ENCODE data around the gene SOD3.

Gene SOD3

GRCh38 chr4:24809376-24809775 lies 14.0 kb downstream of the SOD3 start:
- H3K27ac ChIP-seq (ENCODE audit: insufficient read depth in 1 of 2, low read depth in 1 of 2, low read length in 2 of 2, poor library complexity in 1 of 2, severe bottlenecking in 2 of 2): no peak overlapping the region
- H3K9me3 ChIP-seq (ENCODE audit: control extremely low read depth in 1 of 5, control insufficient read depth in 4 of 5, insufficient read depth in 2 of 5, low read depth in 1 of 5, low read length in 4 of 5): peaks cover 0 to 7% (median 0%) of the 10 kb centered on the region in 5 experiments
- DNase-seq: no peak
- H3K4me1 ChIP-seq (ENCODE audit: control extremely low read depth in 1 of 4, control insufficient read depth in 4 of 4, insufficient read depth in 4 of 4, low read length in 3 of 4): peaks cover 0 to 12% (median 4%) of the 10 kb centered on the region in 4 experiments
- POLR2A ChIA-PET: no interaction called here
- 100% methylated on average over 2 of the region's 2 CpGs for whole genome bisulfite sequencing (ENCODE audit: insufficient coverage)
- H3K27me3 ChIP-seq (replicated peaks in 2 of 5; ENCODE audit: control insufficient read depth in 4 of 5, insufficient read depth in 5 of 5, low read length in 4 of 5): no peaks in the 10 kb centered on the region
- H3K4me3 ChIP-seq (ENCODE audit: control insufficient read depth in 1 of 7, extremely low read depth in 1 of 7, insufficient read depth in 4 of 7, low read depth in 2 of 7, low read length in 6 of 7): no peak overlapping the region
- CTCF ChIA-PET: interaction anchor here (1.7 kb wide), 1 partner anchor 8 kb away, joined by 5 read pairs; no protein-coding TSS in a partner anchor
- H3K36me3 ChIP-seq (ENCODE audit: control insufficient read depth in 4 of 4, insufficient read depth in 4 of 4, low read length in 3 of 4): peaks cover 0 to 3% (median 0%) of the 10 kb centered on the region in 4 experiments

DNA sequence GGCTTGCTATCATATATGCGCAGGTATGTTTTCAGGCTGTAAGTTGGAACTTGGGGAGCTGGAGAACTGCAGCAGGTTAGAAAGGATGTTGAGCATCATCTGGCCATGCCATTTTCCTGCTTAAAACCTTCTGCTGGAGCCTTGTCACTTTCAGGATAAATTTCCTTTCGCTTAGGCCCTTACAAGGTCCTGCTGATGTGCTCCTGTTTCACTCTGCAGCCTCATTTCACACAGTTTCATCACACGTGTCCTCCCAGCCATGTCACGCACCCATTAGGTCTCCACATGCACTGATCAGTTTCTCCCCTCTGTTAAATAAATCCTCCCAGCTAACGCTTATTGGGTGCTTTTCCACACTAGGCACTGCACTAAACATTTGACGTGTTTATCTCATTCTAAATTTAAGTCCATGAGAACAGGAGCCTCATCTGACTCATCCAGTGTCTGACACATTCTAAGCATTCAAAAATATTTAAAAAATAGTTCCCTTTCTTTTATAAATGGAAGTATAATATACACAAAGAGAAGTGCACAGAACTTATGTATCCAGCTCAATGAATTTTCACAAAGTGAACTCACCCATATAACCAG lies 14.5 kb downstream of the SOD3 start:
- H3K9me3 ChIP-seq (ENCODE audit: control extremely low read depth in 1 of 5, control insufficient read depth in 4 of 5, insufficient read depth in 2 of 5, low read depth in 1 of 5, low read length in 4 of 5): peaks cover 0 to 7% (median 0%) of the 10 kb centered on the region in 5 experiments
- CTCF ChIA-PET: interaction anchor here (1.7 kb wide), 1 partner anchor 7 kb away, joined by 5 read pairs; no protein-coding TSS in a partner anchor
- H3K27me3 ChIP-seq (replicated peaks in 2 of 5; ENCODE audit: control insufficient read depth in 4 of 5, insufficient read depth in 5 of 5, low read length in 4 of 5): no peaks in the 10 kb centered on the region
- POLR2A ChIA-PET: no interaction called here
- peaks cover 0 to 3% (median 0%) of the 10 kb centered on the region in 4 experiments for H3K36me3 ChIP-seq (ENCODE audit: control insufficient read depth in 4 of 4, insufficient read depth in 4 of 4, low read length in 3 of 4)
- no peak for DNase-seq
- peaks cover 0 to 12% (median 4%) of the 10 kb centered on the region in 4 experiments for H3K4me1 ChIP-seq (ENCODE audit: control extremely low read depth in 1 of 4, control insufficient read depth in 4 of 4, insufficient read depth in 4 of 4, low read length in 3 of 4)
- H3K27ac ChIP-seq (ENCODE audit: insufficient read depth in 1 of 2, low read depth in 1 of 2, low read length in 2 of 2, poor library complexity in 1 of 2, severe bottlenecking in 2 of 2): no peak overlapping the region
- no peak overlapping the region for H3K4me3 ChIP-seq (ENCODE audit: control insufficient read depth in 1 of 7, extremely low read depth in 1 of 7, insufficient read depth in 4 of 7, low read depth in 2 of 7, low read length in 6 of 7)
- WGBS (ENCODE audit: insufficient coverage): 100% methylated on average over 5 of the region's 6 CpGs

GRCh38 chr4:24810871-24811631 lies 15.7 kb downstream of the SOD3 start:
- CTCF ChIA-PET: interaction anchor here (0.6 to 1.3 kb wide), 2 partner anchors 22 to 36 kb away, joined by 3 read pairs; no protein-coding TSS in a partner anchor
- 100% methylated on average over 6 of the region's 6 CpGs for WGBS (ENCODE audit: insufficient coverage)

DNA sequence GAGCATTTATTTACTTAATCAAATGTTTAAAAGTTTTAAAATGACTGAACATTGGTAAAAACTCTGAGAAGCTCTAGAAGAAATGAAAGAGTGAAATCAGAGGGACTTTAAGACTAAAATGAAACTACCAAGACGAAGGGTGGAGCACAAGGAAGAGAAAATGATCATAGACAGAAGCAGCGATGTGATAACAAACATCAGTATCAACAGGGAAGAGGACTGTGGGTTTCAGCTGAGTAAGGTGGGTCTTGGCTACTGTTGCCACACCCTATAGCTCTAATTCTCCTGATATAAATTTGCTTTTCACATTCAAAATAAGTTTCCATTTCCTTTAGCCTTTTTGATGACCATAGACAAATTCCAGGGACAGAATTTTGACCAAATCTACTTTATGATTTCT lies 18.4 kb downstream of the SOD3 start:
- Histone ChIP-seq H3K4me3 (ENCODE audit: control insufficient read depth in 1 of 7, extremely low read depth in 1 of 7, insufficient read depth in 4 of 7, low read depth in 2 of 7, low read length in 6 of 7) (no peak overlapping the region), H3K9me3 (ENCODE audit: control extremely low read depth in 1 of 5, control insufficient read depth in 4 of 5, insufficient read depth in 2 of 5, low read depth in 1 of 5, low read length in 4 of 5) (peaks cover 0 to 9% (median 4%) of the 10 kb centered on the region in 5 experiments), H3K27ac (ENCODE audit: insufficient read depth in 1 of 2, low read depth in 1 of 2, low read length in 2 of 2, poor library complexity in 1 of 2, severe bottlenecking in 2 of 2) (no peak overlapping the region), H3K4me1 (ENCODE audit: control extremely low read depth in 1 of 4, control insufficient read depth in 4 of 4, insufficient read depth in 4 of 4, low read length in 3 of 4) (no peaks in the 10 kb centered on the region), H3K27me3 (replicated peaks in 2 of 5; ENCODE audit: control insufficient read depth in 4 of 5, insufficient read depth in 5 of 5, low read length in 4 of 5) (no peaks in the 10 kb centered on the region), H3K36me3 (ENCODE audit: control insufficient read depth in 4 of 4, insufficient read depth in 4 of 4, low read length in 3 of 4) (peaks cover 0 to 13% (median 3%) of the 10 kb centered on the region in 4 experiments)
- ChIA-PET POLR2A (no interaction called here), CTCF (no interaction called here)
- no CpG with 5 or more reads among the region's 2 CpGs for WGBS (ENCODE audit: insufficient coverage)
- no peak for DNase-seq

More at GRCh38 chr4:24810871-24811631, 15.7 kb downstream of the SOD3 start:
- POLR2A ChIA-PET: no interaction called here
- Histone ChIP-seq H3K4me3 (ENCODE audit: control insufficient read depth in 1 of 7, extremely low read depth in 1 of 7, insufficient read depth in 4 of 7, low read depth in 2 of 7, low read length in 6 of 7) (no peak overlapping the region), H3K4me1 (ENCODE audit: control extremely low read depth in 1 of 4, control insufficient read depth in 4 of 4, insufficient read depth in 4 of 4, low read length in 3 of 4) (peaks cover 0 to 6% (median 2%) of the 10 kb centered on the region in 4 experiments), H3K27me3 (replicated peaks in 2 of 5; ENCODE audit: control insufficient read depth in 4 of 5, insufficient read depth in 5 of 5, low read length in 4 of 5) (no peaks in the 10 kb centered on the region), H3K27ac (ENCODE audit: insufficient read depth in 1 of 2, low read depth in 1 of 2, low read length in 2 of 2, poor library complexity in 1 of 2, severe bottlenecking in 2 of 2) (no peak overlapping the region), H3K9me3 (ENCODE audit: control extremely low read depth in 1 of 5, control insufficient read depth in 4 of 5, insufficient read depth in 2 of 5, low read depth in 1 of 5, low read length in 4 of 5) (peaks cover 0 to 7% (median 0%) of the 10 kb centered on the region in 5 experiments), H3K36me3 (ENCODE audit: control insufficient read depth in 4 of 4, insufficient read depth in 4 of 4, low read length in 3 of 4) (peaks cover 0 to 3% (median 0%) of the 10 kb centered on the region in 4 experiments)
- DNase-seq: no peak

- peaks cover 0 to 19% (median 4%) of the 10 kb centered on the region in 4 experiments for H3K36me3 ChIP-seq (ENCODE audit: control insufficient read depth in 4 of 4, insufficient read depth in 4 of 4, low read length in 3 of 4)
Observed at GRCh38 chr4:24816797-24817196, 21.4 kb downstream of the SOD3 start.

DNA sequence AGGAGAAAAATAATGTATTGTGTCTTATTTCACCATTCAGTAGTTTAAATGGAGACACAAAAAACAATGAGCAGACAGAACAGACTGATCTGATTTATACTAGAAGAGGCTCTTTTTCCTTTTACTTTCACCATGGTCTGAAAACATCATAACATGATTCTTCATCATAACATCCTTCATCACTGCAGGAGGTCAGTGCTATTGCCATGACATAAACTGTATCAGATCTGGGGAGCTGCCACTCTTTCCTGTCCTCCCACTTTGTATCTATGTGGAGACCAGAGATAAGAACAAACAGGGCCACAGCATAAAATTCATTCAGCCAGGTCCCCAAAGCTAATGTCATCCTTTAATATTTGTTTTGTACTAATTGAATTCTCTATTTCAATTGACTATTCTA lies 25.2 kb downstream of the SOD3 start:
- Histone ChIP-seq H3K27ac (ENCODE audit: insufficient read depth in 1 of 2, low read depth in 1 of 2, low read length in 2 of 2, poor library complexity in 1 of 2, severe bottlenecking in 2 of 2) (no peak overlapping the region), H3K27me3 (replicated peaks in 2 of 5; ENCODE audit: control insufficient read depth in 4 of 5, insufficient read depth in 5 of 5, low read length in 4 of 5) (no peaks in the 10 kb centered on the region), H3K36me3 (ENCODE audit: control insufficient read depth in 4 of 4, insufficient read depth in 4 of 4, low read length in 3 of 4) (peaks cover 0 to 16% (median 4%) of the 10 kb centered on the region in 4 experiments), H3K9me3 (ENCODE audit: control extremely low read depth in 1 of 5, control insufficient read depth in 4 of 5, insufficient read depth in 2 of 5, low read depth in 1 of 5, low read length in 4 of 5) (peaks cover 0 to 5% (median 0%) of the 10 kb centered on the region in 5 experiments), H3K4me1 (ENCODE audit: control extremely low read depth in 1 of 4, control insufficient read depth in 4 of 4, insufficient read depth in 4 of 4, low read length in 3 of 4) (no peaks in the 10 kb centered on the region), H3K4me3 (ENCODE audit: control insufficient read depth in 1 of 7, extremely low read depth in 1 of 7, insufficient read depth in 4 of 7, low read depth in 2 of 7, low read length in 6 of 7) (no peak overlapping the region)
- no peak for DNase-seq
- ChIA-PET CTCF (no interaction called here), POLR2A (no interaction called here)

More at GRCh38 chr4:24816797-24817196, 21.4 kb downstream of the SOD3 start:
- no peaks in the 10 kb centered on the region for H3K27me3 ChIP-seq (replicated peaks in 2 of 5; ENCODE audit: control insufficient read depth in 4 of 5, insufficient read depth in 5 of 5, low read length in 4 of 5)
- WGBS (ENCODE audit: insufficient coverage): 98% methylated on average over 18 of the region's 18 CpGs
- H3K27ac ChIP-seq (ENCODE audit: insufficient read depth in 1 of 2, low read depth in 1 of 2, low read length in 2 of 2, poor library complexity in 1 of 2, severe bottlenecking in 2 of 2): no peak overlapping the region
- no peak for DNase-seq
- peaks cover 0 to 9% (median 4%) of the 10 kb centered on the region in 5 experiments for H3K9me3 ChIP-seq (ENCODE audit: control extremely low read depth in 1 of 5, control insufficient read depth in 4 of 5, insufficient read depth in 2 of 5, low read depth in 1 of 5, low read length in 4 of 5)
- ChIA-PET POLR2A (no interaction called here), CTCF (interaction anchor here (1.6 kb wide), 1 partner anchor 8 kb away, joined by 5 read pairs; no protein-coding TSS in a partner anchor)
- H3K4me3 ChIP-seq (ENCODE audit: control insufficient read depth in 1 of 7, extremely low read depth in 1 of 7, insufficient read depth in 4 of 7, low read depth in 2 of 7, low read length in 6 of 7): no peak overlapping the region
- no peaks in the 10 kb centered on the region for H3K4me1 ChIP-seq (ENCODE audit: control extremely low read depth in 1 of 4, control insufficient read depth in 4 of 4, insufficient read depth in 4 of 4, low read length in 3 of 4)

DNA sequence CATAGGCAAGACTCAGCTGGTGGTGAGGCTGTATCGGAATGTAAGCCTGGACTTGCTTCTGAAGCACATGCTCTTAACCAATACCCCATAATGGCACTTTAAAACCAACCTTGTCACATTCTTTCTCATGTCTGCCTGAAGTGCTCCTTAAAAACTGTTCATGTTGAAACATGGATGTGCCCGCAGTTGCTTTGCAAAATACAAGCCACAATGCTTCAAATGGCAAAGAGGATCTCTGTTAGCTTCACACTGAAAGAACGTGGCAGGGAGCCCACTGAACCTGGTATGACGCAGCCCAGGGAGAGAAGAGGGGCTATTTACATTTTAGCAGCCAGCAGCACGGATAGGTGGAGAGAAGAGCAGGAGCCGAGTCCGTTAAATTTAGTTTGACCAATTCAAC lies 29.3 kb downstream of the SOD3 start:
- Histone ChIP-seq H3K27me3 (replicated peaks in 2 of 5; ENCODE audit: control insufficient read depth in 4 of 5, insufficient read depth in 5 of 5, low read length in 4 of 5) (no peaks in the 10 kb centered on the region), H3K4me3 (ENCODE audit: control insufficient read depth in 1 of 7, extremely low read depth in 1 of 7, insufficient read depth in 4 of 7, low read depth in 2 of 7, low read length in 6 of 7) (no peak overlapping the region), H3K9me3 (ENCODE audit: control extremely low read depth in 1 of 5, control insufficient read depth in 4 of 5, insufficient read depth in 2 of 5, low read depth in 1 of 5, low read length in 4 of 5) (no peaks in the 10 kb centered on the region), H3K36me3 (ENCODE audit: control insufficient read depth in 4 of 4, insufficient read depth in 4 of 4, low read length in 3 of 4) (peaks cover 0 to 4% (median under 1%) of the 10 kb centered on the region in 4 experiments), H3K27ac (ENCODE audit: insufficient read depth in 1 of 2, low read depth in 1 of 2, low read length in 2 of 2, poor library complexity in 1 of 2, severe bottlenecking in 2 of 2) (no peak overlapping the region), H3K4me1 (ENCODE audit: control extremely low read depth in 1 of 4, control insufficient read depth in 4 of 4, insufficient read depth in 4 of 4, low read length in 3 of 4) (no peaks in the 10 kb centered on the region)
- DNase-seq: no peak
- POLR2A ChIA-PET: no interaction called here
- 96% methylated on average over 6 of the region's 7 CpGs for WGBS (ENCODE audit: insufficient coverage)
- CTCF ChIA-PET: interaction anchor here (1.0 kb wide), 1 partner anchor 17 kb away, joined by 3 read pairs; no protein-coding TSS in a partner anchor

All from common myeloid progenitor, CD34-positive (primary cell).